NCI-H2196 (cell line): ENCODE measurements around the gene SLC16A9.
"Not testable (repeated sequence)": the region's sequence is repeated elsewhere in the genome, so short reads cannot be mapped to it uniquely, and the experiment has no call there.

Source experiments
- DNase-seq: peaks from one replicate; lab custom pipeline; 2025; ENCODE audit not compliant: unreplicated experiment; lab: John Stamatoyannopoulos, UW

SLC16A9 gene

GRCh38 chr10:59677253-59677831 lies 32.3 kb downstream of the SLC16A9 start:
- no peak for DNase-seq

GRCh38 chr10:59675812-59676211 lies 33.8 kb downstream of the SLC16A9 start:
- DNase-seq, result no peak

GRCh38 chr10:59674215-59674836 lies 35.3 kb downstream of the SLC16A9 start:
- DNase-seq, result no peak

GRCh38 chr10:59672150-59672875 lies 37.3 kb downstream of the SLC16A9 start:
- no peak for DNase-seq

GRCh38 chr10:59670269-59670668 lies 39.4 kb downstream of the SLC16A9 start:
- DNase-seq, result no peak

GRCh38 chr10:59668096-59668495 lies 41.6 kb downstream of the SLC16A9 start:
- DNase-seq, result no peak

- no peak for DNase-seq
Observed at GRCh38 chr10:59666310-59666709, 43.3 kb downstream of the SLC16A9 start.

- DNase-seq, result not testable (repeated sequence)
Observed at GRCh38 chr10:59663213-59663612, 46.4 kb downstream of the SLC16A9 start.

- DNase-seq, result no peak
Observed at GRCh38 chr10:59657724-59658123, 51.9 kb downstream of the SLC16A9 start.

- DNase-seq, result no peak
Observed at GRCh38 chr10:59655309-59655708, 54.3 kb downstream of the SLC16A9 start.

GRCh38 chr10:59654007-59654406 lies 55.6 kb downstream of the SLC16A9 start:
- DNase-seq, result no peak

- no peak for DNase-seq
Observed at GRCh38 chr10:59651902-59652301, 57.7 kb downstream of the SLC16A9 start.

GRCh38 chr10:59649606-59650346 lies 59.9 kb downstream of the SLC16A9 start:
- no peak for DNase-seq

- no peak for DNase-seq
Observed at GRCh38 chr10:59648711-59649201, 60.9 kb downstream of the SLC16A9 start.

- DNase-seq, result no peak
Observed at GRCh38 chr10:59644841-59645240, 64.8 kb downstream of the SLC16A9 start.

- DNase-seq, result not testable (repeated sequence)
Observed at GRCh38 chr10:59641688-59642087, 68.0 kb downstream of the SLC16A9 start.

GRCh38 chr10:59635502-59636290 lies 74.0 kb downstream of the SLC16A9 start:
- DNase-seq, result no peak

GRCh38 chr10:59634102-59634501 lies 75.5 kb downstream of the SLC16A9 start:
- no peak for DNase-seq

GRCh38 chr10:59633063-59633462 lies 76.6 kb downstream of the SLC16A9 start:
- no peak for DNase-seq

GRCh38 chr10:59631882-59632807 lies 77.5 kb downstream of the SLC16A9 start:
- no peak for DNase-seq
